Liver (tissue), 9 donors: ENCODE results near the gene ZBTB2. TPM values are rescaled to one million over a fixed set of nuclear protein-coding genes. Genes with fewer than 3 reads are reported as not detected.

ENCODE experiments used
- DNase-seq: peaks from one replicate; pipeline ENCODE4 v3.0.0-alpha.2; 2017; ENCODE audit warnings: low spot score
- H3K27ac ChIP-seq, 2 donors: one replicate each; pipeline ENCODE4 v1.7.0; 2013; ENCODE audit warnings: inconsistent platforms in 2 of 2, low read length in 2 of 2, control low read depth in 1 of 2, low read depth in 1 of 2, mild to moderate bottlenecking in 1 of 2
- H3K27me3 ChIP-seq, 4 donors: one replicate each; pipeline versions ENCODE4 v1.6.1 to v1.7.0; 2013; ENCODE audit warnings: low read length in 3 of 4, inconsistent platforms in 1 of 4, mild to moderate bottlenecking in 1 of 4, moderate library complexity in 1 of 4; ENCODE audit not compliant: control insufficient read depth in 4 of 4, insufficient read depth in 4 of 4
- H3K36me3 ChIP-seq, 4 donors: one replicate each; pipeline versions ENCODE4 v1.6.1 to v1.7.0; 2013; ENCODE audit warnings: low read length in 3 of 4, mild to moderate bottlenecking in 3 of 4, low read depth in 1 of 4, moderate library complexity in 1 of 4; ENCODE audit not compliant: control insufficient read depth in 4 of 4, insufficient read depth in 3 of 4
- H3K4me1 ChIP-seq, 4 donors: one replicate each; pipeline versions ENCODE4 v1.6.1 to v1.7.0; 2013; ENCODE audit warnings: low read length in 3 of 4, mild to moderate bottlenecking in 3 of 4, moderate library complexity in 1 of 4; ENCODE audit not compliant: control insufficient read depth in 4 of 4, insufficient read depth in 4 of 4
- H3K4me3 ChIP-seq, 3 donors: one replicate each; pipeline versions ENCODE4 v1.6.1 to v1.7.0; 2013; ENCODE audit warnings: low read length in 3 of 3, control low read depth in 1 of 3, low read depth in 1 of 3, mild to moderate bottlenecking in 1 of 3
- H3K9ac ChIP-seq, 2 donors: one replicate each; pipeline ENCODE4 v1.7.0; 2013; ENCODE audit warnings: low read length in 2 of 2, mild to moderate bottlenecking in 2 of 2, moderate library complexity in 2 of 2, control low read depth in 1 of 2, low read depth in 1 of 2
- H3K9me3 ChIP-seq, 4 donors: one replicate each; pipeline versions ENCODE4 v1.6.1 to v1.7.0; 2013; ENCODE audit warnings: low read length in 3 of 4; ENCODE audit not compliant: control insufficient read depth in 4 of 4
- EGR1 ChIP-seq, 2 donors: IDR thresholded peaks; 2 replicates each; pipeline ENCODE4 v1.6.1; 2016 to 2018; ENCODE audit warnings: antibody characterized with exemption in 2 of 2, low read depth in 2 of 2
- FOXA1 ChIP-seq: IDR thresholded peaks from 2 replicates; pipeline ENCODE4 v1.6.1; 2016; ENCODE audit warnings: antibody characterized with exemption
- GABPA ChIP-seq, 2 donors: IDR thresholded peaks in 1 of 2; conservative IDR thresholded peaks in 1 of 2; 2 replicates each; pipeline ENCODE4 v1.6.1; 2016; ENCODE audit warnings: antibody characterized with exemption in 2 of 2, mild to moderate bottlenecking in 1 of 2, moderate library complexity in 1 of 2
- HNF4A ChIP-seq, 2 donors: conservative IDR thresholded peaks; 2 replicates each; pipeline ENCODE4 v1.6.1; 2016; ENCODE audit warnings: antibody characterized with exemption in 2 of 2, mild to moderate bottlenecking in 2 of 2
- HNF4G ChIP-seq: IDR thresholded peaks from 2 replicates; pipeline ENCODE4 v1.6.1; 2016; ENCODE audit warnings: antibody characterized with exemption
- JUND ChIP-seq, 2 donors: IDR thresholded peaks; 2 replicates each; pipeline ENCODE4 v1.6.1; 2016; ENCODE audit warnings: antibody characterized with exemption in 2 of 2
- MAX ChIP-seq: IDR thresholded peaks from 2 replicates; pipeline ENCODE4 v1.6.1; 2016; ENCODE audit warnings: antibody characterized with exemption
- NR2F2 ChIP-seq: IDR thresholded peaks from 2 replicates; pipeline ENCODE4 v1.6.1; 2016; ENCODE audit warnings: antibody characterized with exemption
- RAD21 ChIP-seq, 2 donors: IDR thresholded peaks; 2 replicates each; pipeline ENCODE4 v1.6.1; 2016; ENCODE audit warnings: antibody characterized with exemption in 2 of 2, mild to moderate bottlenecking in 2 of 2
- SP1 ChIP-seq: IDR thresholded peaks from 2 replicates; pipeline ENCODE4 v1.6.1; 2018; ENCODE audit warnings: antibody characterized with exemption, mild to moderate bottlenecking
- TAF1 ChIP-seq: conservative IDR thresholded peaks from 2 replicates; pipeline ENCODE4 v1.6.1; 2016; ENCODE audit warnings: antibody characterized with exemption, mild to moderate bottlenecking
- YY1 ChIP-seq: IDR thresholded peaks from 2 replicates; pipeline ENCODE4 v1.6.1; 2016; ENCODE audit warnings: antibody characterized with exemption, mild to moderate bottlenecking
- WGBS: extraction: QIAGEN DNeasy Blood & Tissue Kit; methylation state at CpG from one replicate; pipeline ENCODE4 v1.1.7; 2013; 5-methylcytosine and 5-hydroxymethylcytosine counted together
- polyA plus RNA-seq, 2 donors: library from polyadenylated mRNA; stranded (reverse) in 1 of 2; unstranded in 1 of 2; fragments of 200-250 nt in 1 of 2; fragments of >200 nt in 1 of 2; fragmentation: Nextera tagmentation in 1 of 2; extraction: Ambion mirVana in 1 of 2; gene quantifications; one replicate each; pipeline versions ENCODE4 v1.2.1 to v1.2.3, GENCODE V29; 2013 to 2015
- total RNA-seq, 2 donors: library from RNA; depleted of rRNA; stranded (reverse); fragments of >200 nt; gene quantifications; one replicate each; pipeline ENCODE4 v1.2.3, GENCODE V29; 2014
- TF ChIP-seq, protein P1 (sequence below): IDR thresholded peaks from 2 replicates; pipeline ENCODE4 v1.6.1; 2016; ENCODE audit warnings: antibody characterized with exemption, mild to moderate bottlenecking
- TF ChIP-seq, protein P2 (sequence below): IDR thresholded peaks from 2 replicates; pipeline ENCODE4 v1.6.1; 2016; ENCODE audit warnings: antibody characterized with exemption
- donor health status: healthy.
- donor health status: healthy.
- donor health status: healthy.
- donor health status: healthy.
- donor health status: healthy.

The ZBTB2 gene
- total and polyA plus RNA-seq, 4 donors, result 2.5 to 4.2 (median 3.0) TPM

DNA sequence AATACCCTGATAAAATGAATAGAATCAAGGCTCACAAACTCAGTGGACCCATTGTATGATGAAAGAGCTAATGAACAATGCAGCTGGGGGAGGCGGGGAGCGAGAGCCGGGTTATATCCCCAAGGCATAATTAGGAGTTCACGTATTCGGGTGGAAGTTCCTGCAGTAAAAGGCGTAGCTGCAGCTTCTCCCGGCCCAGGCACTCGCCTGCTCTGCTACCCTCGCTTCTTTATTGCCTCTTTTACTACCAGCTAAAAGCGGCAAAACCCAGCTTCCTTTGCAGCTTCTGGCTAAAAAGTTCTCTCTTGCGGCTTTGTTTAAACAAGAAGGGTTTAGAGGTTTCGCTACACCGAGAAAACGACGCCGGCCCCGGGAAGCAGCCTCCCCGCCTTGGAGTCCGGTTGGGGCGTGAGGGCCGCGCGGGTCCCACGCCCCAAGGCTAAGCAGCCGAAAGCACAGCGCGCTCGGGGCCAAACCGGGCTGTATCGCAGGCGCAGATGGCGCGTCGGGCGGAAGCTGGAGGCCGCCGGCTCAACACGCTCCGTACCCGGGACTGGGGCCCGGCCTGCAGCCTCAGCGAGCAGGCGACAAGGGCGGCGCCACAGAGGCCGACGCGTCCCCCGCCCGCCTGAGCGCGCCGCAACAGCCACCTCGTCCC lies 1.6 kb downstream of the ZBTB2 start:
- Histone ChIP-seq H3K4me1 (peaks cover 9 to 38% (median 28%) of the 10 kb centered on the region in 4 donors), H3K27me3 (no peaks in the 10 kb centered on the region), H3K36me3 (peaks cover 0 to 3% (median 0%) of the 10 kb centered on the region in 4 donors), H3K9ac (peak overlapping the region; percentile 89 to 92), H3K4me3 (peak overlapping the region; percentile 58 to 100 (median 80)), H3K9me3 (no peaks in the 10 kb centered on the region), H3K27ac (peak overlapping the region; percentile 97 to 99)
- under 1% methylated on average over 54 of the region's 54 CpGs for WGBS
- TF ChIP-seq HNF4A (conservative IDR thresholded peaks at IDR 0.05), result no peak
- TF ChIP-seq FOXA1, result no peak
- no peak for TF ChIP-seq EGR1 (IDR thresholded peaks at IDR 0.05; ENCODE audit: low read depth in 2 of 2)
- TF ChIP-seq JUND (IDR thresholded peaks at IDR 0.05), result no peak
- no peak for TF ChIP-seq HNF4G
- no peak for TF ChIP-seq RAD21 (IDR thresholded peaks at IDR 0.05)
- TF ChIP-seq SP1, result peak; percentile 19
- TF ChIP-seq YY1, result peak; percentile 61
- TF ChIP-seq, protein P1, sequence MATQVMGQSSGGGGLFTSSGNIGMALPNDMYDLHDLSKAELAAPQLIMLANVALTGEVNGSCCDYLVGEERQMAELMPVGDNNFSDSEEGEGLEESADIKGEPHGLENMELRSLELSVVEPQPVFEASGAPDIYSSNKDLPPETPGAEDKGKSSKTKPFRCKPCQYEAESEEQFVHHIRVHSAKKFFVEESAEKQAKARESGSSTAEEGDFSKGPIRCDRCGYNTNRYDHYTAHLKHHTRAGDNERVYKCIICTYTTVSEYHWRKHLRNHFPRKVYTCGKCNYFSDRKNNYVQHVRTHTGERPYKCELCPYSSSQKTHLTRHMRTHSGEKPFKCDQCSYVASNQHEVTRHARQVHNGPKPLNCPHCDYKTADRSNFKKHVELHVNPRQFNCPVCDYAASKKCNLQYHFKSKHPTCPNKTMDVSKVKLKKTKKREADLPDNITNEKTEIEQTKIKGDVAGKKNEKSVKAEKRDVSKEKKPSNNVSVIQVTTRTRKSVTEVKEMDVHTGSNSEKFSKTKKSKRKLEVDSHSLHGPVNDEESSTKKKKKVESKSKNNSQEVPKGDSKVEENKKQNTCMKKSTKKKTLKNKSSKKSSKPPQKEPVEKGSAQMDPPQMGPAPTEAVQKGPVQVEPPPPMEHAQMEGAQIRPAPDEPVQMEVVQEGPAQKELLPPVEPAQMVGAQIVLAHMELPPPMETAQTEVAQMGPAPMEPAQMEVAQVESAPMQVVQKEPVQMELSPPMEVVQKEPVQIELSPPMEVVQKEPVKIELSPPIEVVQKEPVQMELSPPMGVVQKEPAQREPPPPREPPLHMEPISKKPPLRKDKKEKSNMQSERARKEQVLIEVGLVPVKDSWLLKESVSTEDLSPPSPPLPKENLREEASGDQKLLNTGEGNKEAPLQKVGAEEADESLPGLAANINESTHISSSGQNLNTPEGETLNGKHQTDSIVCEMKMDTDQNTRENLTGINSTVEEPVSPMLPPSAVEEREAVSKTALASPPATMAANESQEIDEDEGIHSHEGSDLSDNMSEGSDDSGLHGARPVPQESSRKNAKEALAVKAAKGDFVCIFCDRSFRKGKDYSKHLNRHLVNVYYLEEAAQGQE, result peak; percentile 14
- TF ChIP-seq, protein P2, sequence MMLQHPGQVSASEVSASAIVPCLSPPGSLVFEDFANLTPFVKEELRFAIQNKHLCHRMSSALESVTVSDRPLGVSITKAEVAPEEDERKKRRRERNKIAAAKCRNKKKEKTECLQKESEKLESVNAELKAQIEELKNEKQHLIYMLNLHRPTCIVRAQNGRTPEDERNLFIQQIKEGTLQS, result no peak
- no peak for TF ChIP-seq MAX
- no peak for TF ChIP-seq GABPA (IDR thresholded peaks at IDR 0.05 in 1 of 2, conservative IDR thresholded peaks at IDR 0.05 in 1 of 2)
- no peak for TF ChIP-seq TAF1
- TF ChIP-seq NR2F2, result no peak
- DNase-seq, result no peak

- Histone ChIP-seq H3K36me3 (peaks cover 0 to 3% (median 0%) of the 10 kb centered on the region in 4 donors), H3K9me3 (no peaks in the 10 kb centered on the region), H3K4me1 (peaks cover 8 to 42% (median 33%) of the 10 kb centered on the region in 4 donors), H3K27me3 (no peaks in the 10 kb centered on the region), H3K9ac (peak overlapping the region; percentile 89 to 92), H3K4me3 (peak overlapping the region; percentile 58 to 100 (median 80)), H3K27ac (peak overlapping the region; percentile 97 to 99)
- WGBS, result 34% methylated on average over 12 of the region's 12 CpGs
- no peak for DNase-seq
- TF ChIP-seq NR2F2 (no peak), EGR1 (IDR thresholded peaks at IDR 0.05; ENCODE audit: low read depth in 2 of 2) (no peak), RAD21 (IDR thresholded peaks at IDR 0.05) (no peak), MAX (no peak), JUND (IDR thresholded peaks at IDR 0.05) (no peak), TAF1 (no peak), FOXA1 (no peak), GABPA (IDR thresholded peaks at IDR 0.05 in 1 of 2, conservative IDR thresholded peaks at IDR 0.05 in 1 of 2) (no peak)
- TF ChIP-seq, protein P2, result no peak
- TF ChIP-seq, protein P1, result no peak
These were observed 2.3 kb downstream of the ZBTB2 start for GRCh38 chr6:151388997-151389617.
